ENCODE results near the gene ERF. TPM values are rescaled to one million over a fixed set of nuclear protein-coding genes. Genes with fewer than 3 reads are reported as not detected.

Gene ERF
- total and polyA plus RNA-seq, 10 of the 15 experiments (the other 5 are each of a cell fraction or from before 2014, with no cell fraction given), result 0.02 to 51.8 (median 14.4) TPM

GRCh38 chr19:42272535-42272897 is 17.6 kb upstream of the ERF start:
- in situ Hi-C loops (cut with MboI) (no loop called here), intact Hi-C loops (cut with micrococcal nuclease; ENCODE audit: unreplicated experiment) (no loop called here)
- no peak overlapping the region for H3K27ac ChIP-seq (ENCODE audit: control insufficient read depth, insufficient read depth)
- WGBS (ENCODE audit: insufficient coverage, insufficient replicate concordance, low lambda C conversion rate, missing lambda C conversion rate), result 84% methylated on average over 7 of the region's 9 CpGs
- H2AFZ ChIP-seq (ENCODE audit: control insufficient read depth, low read depth, low read length), result no peak overlapping the region
- ChIA-PET RAD21 (ENCODE audit: unreplicated experiment) (no interaction called here), CTCF (no interaction called here), POLR2A (interaction anchor here (2.9 kb wide), 1 partner anchor 27 kb away, joined by 16 read pairs; no protein-coding TSS in a partner anchor), SMC1A (ENCODE audit: uncharacterized antibody, unreplicated experiment) (no interaction called here)
- no TSS peak for BruUV-seq (replicated peaks)
- peaks cover 3 to 19% of the 10 kb centered on the region in 2 experiments; a peak in 3 of 4 replicates for H3K36me3 ChIP-seq (ENCODE audit: control insufficient read depth in 2 of 2, insufficient read depth in 2 of 2, low read length in 1 of 2)
- H3K4me1 ChIP-seq (ENCODE audit: control insufficient read depth, insufficient read depth, low read length), result peaks cover 32% of the 10 kb centered on the region
- no peaks in the 10 kb centered on the region for H3K9me3 ChIP-seq (replicated peaks; ENCODE audit: control insufficient read depth, insufficient read depth, low read length)
- FAIRE-seq, result no peak
- no peak overlapping the region for H3K4me3 ChIP-seq
- H3K9ac ChIP-seq (ENCODE audit: control insufficient read depth, insufficient read depth, low read length), result no peak overlapping the region
- H3K27me3 ChIP-seq (replicated peaks in 1 of 2; ENCODE audit: control insufficient read depth in 2 of 2, insufficient read depth in 2 of 2, low read length in 1 of 2), result no peaks in the 10 kb centered on the region
- no peak for TF ChIP-seq NR2C2 (IDR thresholded peaks at IDR 0.05; ENCODE audit: borderline replicate concordance, control insufficient read depth, insufficient read length, low read depth)
- no peak for TF ChIP-seq ETV6 (conservative IDR thresholded peaks at IDR 0.05 in 1 of 2, IDR thresholded peaks at IDR 0.05 in 1 of 2; ENCODE audit: borderline replicate concordance in 1 of 2, low read depth in 1 of 2)
- no peak for TF ChIP-seq SPI1 (IDR thresholded peaks at IDR 0.05; ENCODE audit: borderline replicate concordance, insufficient read depth, low read depth, low read length)
- TF ChIP-seq SMAD5 (IDR thresholded peaks at IDR 0.05; ENCODE audit: low read depth), result no peak
- no peak for DNase-seq (ENCODE audit: low read depth, low spot score)
- no peaks in the 10 kb centered on the region; the same call in 1 of the 2 replicates for H4K20me1 ChIP-seq (ENCODE audit: control insufficient read depth, insufficient read depth)
- no peak overlapping the region for H3K4me2 ChIP-seq (ENCODE audit: control insufficient read depth, insufficient read depth)
- peaks cover 34% of the 10 kb centered on the region for H3K79me2 ChIP-seq (ENCODE audit: control insufficient read depth, insufficient read depth, low read length)
- ATAC-seq, result no peak

GRCh38 chr19:42271861-42272534 is 17.1 kb upstream of the ERF start:
- no peak overlapping the region for H3K9ac ChIP-seq (ENCODE audit: control insufficient read depth, insufficient read depth, low read length)
- no peaks in the 10 kb centered on the region for H3K9me3 ChIP-seq (replicated peaks; ENCODE audit: control insufficient read depth, insufficient read depth, low read length)
- H3K27ac ChIP-seq (ENCODE audit: control insufficient read depth, insufficient read depth), result no peak overlapping the region
- in situ Hi-C loops (cut with MboI), result no loop called here
- H3K4me3 ChIP-seq, result no peak overlapping the region
- H3K79me2 ChIP-seq (ENCODE audit: control insufficient read depth, insufficient read depth, low read length), result peaks cover 33% of the 10 kb centered on the region
- H3K4me2 ChIP-seq (ENCODE audit: control insufficient read depth, insufficient read depth), result 0 out of 2 replicates have a peak overlapping the region, but pooled peaks have one; percentile 99
- peaks cover 34% of the 10 kb centered on the region for H3K4me1 ChIP-seq (ENCODE audit: control insufficient read depth, insufficient read depth, low read length)
- no peaks in the 10 kb centered on the region for H3K27me3 ChIP-seq (replicated peaks in 1 of 2; ENCODE audit: control insufficient read depth in 2 of 2, insufficient read depth in 2 of 2, low read length in 1 of 2)
- ChIA-PET SMC1A (ENCODE audit: uncharacterized antibody, unreplicated experiment) (interaction anchor here (2.0 to 3.2 kb wide), 2 partner anchors 7 to 28 kb away, joined by 8 to 24 read pairs; no protein-coding TSS in a partner anchor), RAD21 (ENCODE audit: unreplicated experiment) (interaction anchor here (2.1 to 3.1 kb wide), 2 partner anchors 8 to 29 kb away, joined by 12 to 23 read pairs; partner anchors contain the start of gene GSK3A), POLR2A (interaction anchor here (1.5 to 3.2 kb wide), 3 partner anchors 7 to 34 kb away, joined by 3 to 24 read pairs (median 16); no protein-coding TSS in a partner anchor), CTCF (interaction anchor here (3.2 kb wide), 1 partner anchor 8 kb away, joined by 39 read pairs; no protein-coding TSS in a partner anchor)
- intact Hi-C loops (cut with micrococcal nuclease; ENCODE audit: unreplicated experiment), result no loop called here
- TF ChIP-seq POLR2A (IDR thresholded peaks at IDR 0.05; ENCODE audit: low read depth, low read length) (peak; percentile 2; the same call in 1 of the 2 replicates), MEF2B (IDR thresholded peaks at IDR 0.05; ENCODE audit: partially characterized antibody, poor library complexity, severe bottlenecking) (no peak)
- DNase-seq (ENCODE audit: low read depth, low spot score), result no peak
- H3K36me3 ChIP-seq (ENCODE audit: control insufficient read depth in 2 of 2, insufficient read depth in 2 of 2, low read length in 1 of 2), result peaks cover 3 to 19% of the 10 kb centered on the region in 2 experiments; a peak in 3 of 4 replicates
- whole genome bisulfite sequencing (ENCODE audit: insufficient coverage, insufficient replicate concordance, low lambda C conversion rate, missing lambda C conversion rate), result 95% methylated on average over 34 of the region's 35 CpGs
- no peak overlapping the region for H2AFZ ChIP-seq (ENCODE audit: control insufficient read depth, low read depth, low read length)
- ATAC-seq, result no peak
- no peak for FAIRE-seq
- H4K20me1 ChIP-seq (ENCODE audit: control insufficient read depth, insufficient read depth), result no peaks in the 10 kb centered on the region; the same call in 1 of the 2 replicates
- TSS peak; percentile 30 for BruUV-seq (replicated peaks)
